GM12878 (cell line): ENCODE results near the gene EIF3B. TPM values are rescaled to one million over a fixed set of nuclear protein-coding genes. Genes with fewer than 3 reads are reported as not detected.

Experiments used
- BACH1 ChIP-seq: fragments of 450-650 bp; IDR thresholded peaks from 2 replicates; pipeline ENCODE4 v1.6.1; 2017; ENCODE audit warnings: mild to moderate bottlenecking, borderline replicate concordance
- CREB1 ChIP-seq: IDR thresholded peaks from 2 replicates; pipeline ENCODE4 v1.6.1; 2012; ENCODE audit warnings: low read depth, mild to moderate bottlenecking, inconsistent platforms
- CREM ChIP-seq: IDR thresholded peaks from 2 replicates; pipeline ENCODE4 v1.6.1; 2014; ENCODE audit warnings: antibody characterized with exemption, low read depth
- CTCF ChIP-seq, 3 experiments: IDR thresholded peaks in 2 of 3; conservative IDR thresholded peaks in 1 of 3; 2 replicates each; pipeline ENCODE4 v1.5.1; 2011; ENCODE audit warnings: low read depth in 3 of 3, low read length in 3 of 3, mild to moderate bottlenecking in 3 of 3, control low read depth in 2 of 3, moderate library complexity in 2 of 3, inconsistent platforms in 1 of 3, mixed read lengths in 1 of 3; ENCODE audit not compliant: control insufficient read depth in 2 of 3, insufficient read depth in 1 of 3; ENCODE audit errors: extremely low read depth in 1 of 3
- DPF2 ChIP-seq: fragments of 450-650 bp; IDR thresholded peaks from 2 replicates; pipeline ENCODE4 v1.6.1; 2017; ENCODE audit warnings: mild to moderate bottlenecking
- EED ChIP-seq: sonication (generic); IDR thresholded peaks from 2 replicates; pipeline ENCODE4 v1.6.1; 2016; ENCODE audit warnings: antibody characterized with exemption, low read depth
- ESRRA ChIP-seq: IDR thresholded peaks from 2 replicates; pipeline ENCODE4 v1.6.1; 2012; ENCODE audit warnings: mild to moderate bottlenecking, low read length, improper control_type of control experiment
- EZH2 ChIP-seq: IDR thresholded peaks from 2 replicates; pipeline ENCODE4 v1.6.1; 2012; ENCODE audit warnings: low read depth, mild to moderate bottlenecking, control low read depth, inconsistent platforms, low read length, borderline replicate concordance; ENCODE audit not compliant: control insufficient read depth
- HDAC2 ChIP-seq: fragments of 200-600 bp; sonication (generic); IDR thresholded peaks from 2 replicates; pipeline ENCODE4 v1.6.1; 2017
- HSF1 ChIP-seq: fragments of 150-350 bp; IDR thresholded peaks from 2 replicates; pipeline ENCODE4 v1.6.1; 2014; ENCODE audit warnings: mild to moderate bottlenecking, low read depth, low read length
- IKZF2 ChIP-seq, 2 experiments: fragments of 450-650 bp; IDR thresholded peaks; 2 replicates each; pipeline ENCODE4 v1.6.1; 2017; ENCODE audit warnings: mild to moderate bottlenecking in 2 of 2, moderate library complexity in 2 of 2
- NBN ChIP-seq: fragments of 450-650 bp; IDR thresholded peaks from 2 replicates; pipeline ENCODE4 v1.6.1; 2016
- NFYA ChIP-seq: IDR thresholded peaks from 2 replicates; pipeline ENCODE4 v1.6.1; 2011; ENCODE audit warnings: low read depth, mild to moderate bottlenecking, low read length, improper control_type of control experiment, borderline replicate concordance
- NR2C2 ChIP-seq: IDR thresholded peaks from 2 replicates; pipeline ENCODE4 v1.6.1; 2011; ENCODE audit warnings: borderline replicate concordance, low read depth; ENCODE audit not compliant: control insufficient read depth, insufficient read length
- NR2F1 ChIP-seq: fragments of 450-650 bp; conservative IDR thresholded peaks from 2 replicates; pipeline ENCODE4 v1.6.1; 2017; ENCODE audit warnings: mild to moderate bottlenecking
- PAX8 ChIP-seq: fragments of 450-650 bp; IDR thresholded peaks from 2 replicates; pipeline ENCODE4 v1.6.1; 2017; ENCODE audit warnings: mild to moderate bottlenecking, moderate library complexity
- POLR2A ChIP-seq: IDR thresholded peaks from 2 replicates; pipeline ENCODE4 v1.6.1; 2011; ENCODE audit warnings: low read depth, mild to moderate bottlenecking, low read length
- RAD21 ChIP-seq: IDR thresholded peaks from 2 replicates; pipeline ENCODE4 v1.6.1; 2011; ENCODE audit warnings: mild to moderate bottlenecking, low read depth, low read length, moderate library complexity; ENCODE audit not compliant: insufficient read depth
- RELB ChIP-seq: fragments of 450-650 bp; IDR thresholded peaks from 2 replicates; pipeline ENCODE4 v1.6.1; 2017; ENCODE audit warnings: low read depth, mild to moderate bottlenecking, moderate library complexity
- SMARCA5 ChIP-seq: fragments of 450-650 bp; IDR thresholded peaks from 2 replicates; pipeline ENCODE4 v1.6.1; 2017; ENCODE audit warnings: mild to moderate bottlenecking
- ZBTB11 ChIP-seq: fragments of 450-650 bp; formaldehyde crosslinking; IDR thresholded peaks from 2 replicates; pipeline ENCODE4 v1.5.0; 2022; ENCODE audit warnings: mild to moderate bottlenecking, missing genetic modification characterization
- ZNF24 ChIP-seq: fragments of 450-650 bp; IDR thresholded peaks from 2 replicates; pipeline ENCODE4 v1.6.1; 2017; ENCODE audit warnings: antibody characterized with exemption, mild to moderate bottlenecking
- ZNF274 ChIP-seq: IDR thresholded peaks from one replicate; pipeline ENCODE4 v1.8.0; 2011; ENCODE audit not compliant: insufficient read length, insufficient read depth
- ZZZ3 ChIP-seq: IDR thresholded peaks from 2 replicates; pipeline ENCODE4 v1.6.1; 2011; ENCODE audit warnings: low read depth; ENCODE audit not compliant: control insufficient read depth, insufficient read length
- polyA plus RNA-seq, 11 experiments: library from polyadenylated mRNA; depleted of rRNA in 4 of 11; unstranded in 6 of 11; stranded (reverse) in 5 of 11; fragments of >200 nt; fragmentation: Nextera tagmentation in 4 of 11; fragmentation: Illumina TruSeq in 1 of 11; extraction: Ambion mirVana in 4 of 11; extraction: Trizol in 1 of 11; gene quantifications; 1 replicate in 1 of 11; 2 replicates in 10 of 11; pipeline versions ENCODE4 v1.2.1 to v1.2.3, GENCODE V29; 2011 to 2016; ENCODE audit warnings: inconsistent platforms in 2 of 11, missing spikeins in 2 of 11, low read depth in 1 of 11
- total RNA-seq, 4 experiments: library from RNA; depleted of rRNA in 3 of 4; stranded (reverse); fragments of >200 nt in 3 of 4; fragmentation: Illumina TruSeq in 1 of 4; extraction: Trizol in 1 of 4; gene quantifications; 2 replicates each; pipeline versions ENCODE4 v1.2.1 to v1.2.3, GENCODE V29; 2013 to 2021

The EIF3B gene
- total and polyA plus RNA-seq, 10 of the 15 experiments (the other 5 are each of a cell fraction or from before 2014, with no cell fraction given), result 17.6 to 275 (median 153) TPM

- TF ChIP-seq BACH1, result 0 out of 2 replicates have a peak, but pooled peaks have one; percentile 52
- no peak for TF ChIP-seq ZNF24
- no peak for TF ChIP-seq PAX8
- TF ChIP-seq HDAC2, result no peak
- TF ChIP-seq DPF2, result 0 out of 2 replicates have a peak, but pooled peaks have one; percentile 47
- no peak for TF ChIP-seq RAD21
- TF ChIP-seq ZZZ3, result no peak
- TF ChIP-seq IKZF2 (IDR thresholded peaks at IDR 0.05), result no peak
- TF ChIP-seq ZBTB11 (CRISPR knock-in tag), result no peak
- no peak for TF ChIP-seq NFYA
- TF ChIP-seq EED, result no peak
- no peak for TF ChIP-seq NR2F1
- TF ChIP-seq SMARCA5, result peak; percentile 99
- TF ChIP-seq NR2C2, result no peak
- TF ChIP-seq CTCF (IDR thresholded peaks at IDR 0.05 in 2 of 3, conservative IDR thresholded peaks at IDR 0.05 in 1 of 3; ENCODE audit: control insufficient read depth in 2 of 3, extremely low read depth in 1 of 3, insufficient read depth in 1 of 3, low read depth in 3 of 3, low read length in 3 of 3), result no peak
- TF ChIP-seq CREB1, result peak; percentile 12; the same call in 1 of the 2 replicates
- no peak for TF ChIP-seq ZNF274
- no peak for TF ChIP-seq EZH2
- peak; percentile 83 for TF ChIP-seq POLR2A
- TF ChIP-seq RELB, result peak; percentile 21; the same call in 1 of the 2 replicates
- TF ChIP-seq CREM, result no peak
- peak; percentile 79 for TF ChIP-seq NBN
- TF ChIP-seq ESRRA, result no peak
- no peak for TF ChIP-seq HSF1
Measured at GRCh38 chr7:2403014-2403717, 48.5 kb downstream of the EIF3B start, which contains the start of gene CHST12 (continued).
